T-helper 1 cell treated with Interleukin-12 subunit alpha and Interleukin-12 subunit beta and Interleukin-4 antibody, amounts not matched to agents 30 μg/mL and 1 μg/mL, for 36 hours (primary cell): ENCODE measurements around the gene DCUN1D1.

Experiments
- H3K27ac Mint-ChIP-seq: one replicate; pipeline ENCODE4 v1.8.0; 2021; ENCODE audit warnings: mild to moderate bottlenecking, mixed read lengths
- H3K27me3 Mint-ChIP-seq: one replicate; pipeline ENCODE4 v1.8.0; 2021; ENCODE audit warnings: low read depth, mixed read lengths
- H3K36me3 Mint-ChIP-seq: one replicate; pipeline ENCODE4 v1.8.0; 2021; ENCODE audit warnings: low read depth, mixed read lengths
- H3K4me1 Mint-ChIP-seq: one replicate; pipeline ENCODE4 v1.8.0; 2021; ENCODE audit warnings: low read depth, mixed read lengths
- H3K4me3 Mint-ChIP-seq: one replicate; pipeline ENCODE4 v1.8.0; 2021; ENCODE audit warnings: mild to moderate bottlenecking, moderate library complexity, mixed read lengths
- H3K9me3 Mint-ChIP-seq: one replicate; pipeline ENCODE4 v1.8.0; 2021; ENCODE audit warnings: mixed read lengths

The DCUN1D1 gene

GRCh38 chr3:182935803-182936202 is 44.5 kb downstream of the DCUN1D1 start:
- Mint-ChIP-seq H3K36me3 (peaks cover 14% of the 10 kb centered on the region), H3K27me3 (no peaks in the 10 kb centered on the region), H3K4me3 (no peak overlapping the region), H3K4me1 (peaks cover 2% of the 10 kb centered on the region), H3K9me3 (peaks cover 9% of the 10 kb centered on the region), H3K27ac (no peak overlapping the region)

- Mint-ChIP-seq H3K36me3 (peaks cover 31% of the 10 kb centered on the region), H3K4me1 (peaks cover 7% of the 10 kb centered on the region), H3K27ac (no peak overlapping the region), H3K27me3 (no peaks in the 10 kb centered on the region), H3K4me3 (no peak overlapping the region), H3K9me3 (peaks cover 5% of the 10 kb centered on the region)
Observed at GRCh38 chr3:182925944-182926337, 54.4 kb downstream of the DCUN1D1 start.

DNA sequence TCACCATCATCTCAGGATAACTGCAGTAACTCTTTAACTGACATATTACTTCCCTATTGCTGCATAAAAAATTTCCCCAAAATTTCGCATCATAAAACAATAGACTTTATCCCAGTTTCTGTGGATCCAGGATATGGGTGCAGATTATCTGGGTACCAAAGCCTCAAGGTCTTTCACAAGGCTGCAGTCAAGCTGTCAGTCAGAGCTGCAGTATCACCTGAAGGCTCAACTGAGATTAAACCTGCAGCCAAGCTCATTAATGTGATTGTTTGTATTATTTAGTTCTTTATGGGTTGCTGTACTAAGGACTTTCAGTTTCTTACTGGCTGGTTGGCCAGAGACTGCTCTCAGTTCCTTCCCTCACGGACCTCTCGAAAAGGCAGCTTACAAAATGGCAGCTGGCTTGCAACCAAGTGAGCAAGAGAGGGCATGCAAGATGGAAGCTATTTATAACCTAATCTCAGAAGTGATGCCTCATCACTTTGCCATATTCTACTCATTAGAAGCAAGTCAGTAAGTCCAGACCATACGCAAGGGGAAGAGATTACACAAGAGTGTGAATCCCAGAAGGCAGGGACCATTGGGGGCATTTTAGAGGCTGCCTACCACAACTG is 54.9 kb downstream of the DCUN1D1 start:
- peaks cover 32% of the 10 kb centered on the region for H3K36me3 Mint-ChIP-seq
- peaks cover 5% of the 10 kb centered on the region for H3K9me3 Mint-ChIP-seq
- H3K4me3 Mint-ChIP-seq, result no peak overlapping the region
- no peak overlapping the region for H3K27ac Mint-ChIP-seq
- H3K4me1 Mint-ChIP-seq, result peaks cover 7% of the 10 kb centered on the region
- no peaks in the 10 kb centered on the region for H3K27me3 Mint-ChIP-seq

DNA sequence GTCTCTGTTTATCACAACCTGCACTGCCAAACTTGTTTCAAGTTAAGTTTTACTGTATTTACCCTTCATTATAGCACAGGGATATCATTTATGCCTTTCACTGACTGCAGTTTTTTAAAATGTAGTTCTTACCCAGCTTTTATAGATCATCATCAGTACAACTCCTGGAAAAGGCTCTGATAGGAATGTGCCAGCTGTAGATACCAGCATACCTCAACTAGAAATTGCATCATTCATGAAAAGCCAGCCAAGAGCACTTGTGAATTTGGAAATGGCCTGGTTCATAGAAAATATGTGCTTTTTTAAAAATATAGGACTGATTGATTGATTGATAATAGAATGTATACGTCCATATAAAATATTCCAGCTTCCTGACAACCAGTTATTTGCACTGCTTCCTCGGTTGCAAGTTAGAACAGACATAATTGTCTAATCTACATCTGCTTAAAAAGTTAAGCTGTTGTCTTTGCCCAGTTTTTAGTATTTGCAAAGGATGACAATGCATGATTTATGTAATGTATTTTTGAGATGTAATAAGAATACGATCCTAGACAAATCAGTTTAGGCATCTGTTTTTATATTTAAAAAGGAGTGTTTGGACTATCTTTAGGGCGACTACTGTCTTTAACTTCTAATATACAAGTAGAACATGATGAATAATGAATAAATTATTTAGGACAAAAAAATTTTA is 58.5 kb downstream of the DCUN1D1 start:
- Mint-ChIP-seq H3K9me3 (peaks cover 5% of the 10 kb centered on the region), H3K4me1 (peaks cover 4% of the 10 kb centered on the region), H3K36me3 (peaks cover 24% of the 10 kb centered on the region), H3K4me3 (no peak overlapping the region), H3K27me3 (no peaks in the 10 kb centered on the region), H3K27ac (no peak overlapping the region)

- Mint-ChIP-seq H3K27ac (peak overlapping the region; percentile 31), H3K36me3 (peaks cover 23% of the 10 kb centered on the region), H3K4me1 (no peaks in the 10 kb centered on the region), H3K4me3 (no peak overlapping the region), H3K9me3 (no peaks in the 10 kb centered on the region), H3K27me3 (no peaks in the 10 kb centered on the region)
Observed at GRCh38 chr3:182920515-182921084, 59.7 kb downstream of the DCUN1D1 start.

DNA sequence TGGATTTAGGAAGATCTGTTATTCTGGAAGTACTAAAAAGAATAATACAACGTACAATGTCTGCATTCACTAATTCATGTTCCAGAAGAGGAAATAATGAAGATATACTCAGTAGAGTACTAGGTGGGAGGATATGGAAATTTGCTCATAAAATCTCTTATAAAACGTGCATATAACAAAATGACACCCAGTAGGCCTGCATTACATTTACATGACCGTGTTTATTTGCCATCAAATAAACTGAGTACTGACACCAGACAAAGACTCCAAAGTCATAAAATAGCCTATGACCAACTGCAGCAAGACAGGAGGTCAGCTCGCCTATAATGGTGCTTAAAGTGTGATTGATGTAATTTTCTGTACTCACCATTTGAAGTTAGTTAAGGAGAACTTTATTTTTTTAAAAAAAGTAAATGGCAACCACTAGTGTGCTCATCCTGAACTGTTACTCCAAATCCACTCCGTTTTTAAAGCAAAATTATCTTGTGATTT is 60.4 kb downstream of the DCUN1D1 start:
- no peak overlapping the region for H3K4me3 Mint-ChIP-seq
- peaks cover 2% of the 10 kb centered on the region for H3K4me1 Mint-ChIP-seq
- H3K9me3 Mint-ChIP-seq, result no peaks in the 10 kb centered on the region
- no peaks in the 10 kb centered on the region for H3K27me3 Mint-ChIP-seq
- peaks cover 23% of the 10 kb centered on the region for H3K36me3 Mint-ChIP-seq
- H3K27ac Mint-ChIP-seq, result no peak overlapping the region

- Mint-ChIP-seq H3K36me3 (peaks cover 25% of the 10 kb centered on the region), H3K27me3 (no peaks in the 10 kb centered on the region), H3K9me3 (no peaks in the 10 kb centered on the region), H3K4me3 (no peak overlapping the region), H3K27ac (no peak overlapping the region), H3K4me1 (peaks cover 22% of the 10 kb centered on the region)
Observed at GRCh38 chr3:182917134-182917533, 63.2 kb downstream of the DCUN1D1 start.

GRCh38 chr3:182914341-182914740 is 66.0 kb downstream of the DCUN1D1 start:
- peaks cover 19% of the 10 kb centered on the region for H3K36me3 Mint-ChIP-seq
- peak overlapping the region; percentile 38 for H3K27ac Mint-ChIP-seq
- H3K4me1 Mint-ChIP-seq, result peaks cover 41% of the 10 kb centered on the region
- H3K4me3 Mint-ChIP-seq, result peak overlapping the region; percentile 28
- no peaks in the 10 kb centered on the region for H3K27me3 Mint-ChIP-seq
- no peaks in the 10 kb centered on the region for H3K9me3 Mint-ChIP-seq

GRCh38 chr3:182913889-182914288 is 66.4 kb downstream of the DCUN1D1 start:
- no peaks in the 10 kb centered on the region for H3K9me3 Mint-ChIP-seq
- no peaks in the 10 kb centered on the region for H3K27me3 Mint-ChIP-seq
- peaks cover 44% of the 10 kb centered on the region for H3K4me1 Mint-ChIP-seq
- peak overlapping the region; percentile 21 for H3K27ac Mint-ChIP-seq
- no peak overlapping the region for H3K4me3 Mint-ChIP-seq
- H3K36me3 Mint-ChIP-seq, result peaks cover 19% of the 10 kb centered on the region

- Mint-ChIP-seq H3K4me1 (peaks cover 44% of the 10 kb centered on the region), H3K27ac (no peak overlapping the region)
Observed at GRCh38 chr3:182912474-182912873, 67.9 kb downstream of the DCUN1D1 start.

GRCh38 chr3:182911782-182912111 is 68.6 kb downstream of the DCUN1D1 start:
- Mint-ChIP-seq H3K9me3 (no peaks in the 10 kb centered on the region), H3K4me1 (peaks cover 44% of the 10 kb centered on the region), H3K4me3 (no peak overlapping the region), H3K27ac (no peak overlapping the region), H3K27me3 (no peaks in the 10 kb centered on the region), H3K36me3 (peaks cover 24% of the 10 kb centered on the region)

More at GRCh38 chr3:182912474-182912873, 67.9 kb downstream of the DCUN1D1 start:
- H3K9me3 Mint-ChIP-seq, result no peaks in the 10 kb centered on the region
- no peaks in the 10 kb centered on the region for H3K27me3 Mint-ChIP-seq
- peaks cover 24% of the 10 kb centered on the region for H3K36me3 Mint-ChIP-seq
- no peak overlapping the region for H3K4me3 Mint-ChIP-seq

DNA sequence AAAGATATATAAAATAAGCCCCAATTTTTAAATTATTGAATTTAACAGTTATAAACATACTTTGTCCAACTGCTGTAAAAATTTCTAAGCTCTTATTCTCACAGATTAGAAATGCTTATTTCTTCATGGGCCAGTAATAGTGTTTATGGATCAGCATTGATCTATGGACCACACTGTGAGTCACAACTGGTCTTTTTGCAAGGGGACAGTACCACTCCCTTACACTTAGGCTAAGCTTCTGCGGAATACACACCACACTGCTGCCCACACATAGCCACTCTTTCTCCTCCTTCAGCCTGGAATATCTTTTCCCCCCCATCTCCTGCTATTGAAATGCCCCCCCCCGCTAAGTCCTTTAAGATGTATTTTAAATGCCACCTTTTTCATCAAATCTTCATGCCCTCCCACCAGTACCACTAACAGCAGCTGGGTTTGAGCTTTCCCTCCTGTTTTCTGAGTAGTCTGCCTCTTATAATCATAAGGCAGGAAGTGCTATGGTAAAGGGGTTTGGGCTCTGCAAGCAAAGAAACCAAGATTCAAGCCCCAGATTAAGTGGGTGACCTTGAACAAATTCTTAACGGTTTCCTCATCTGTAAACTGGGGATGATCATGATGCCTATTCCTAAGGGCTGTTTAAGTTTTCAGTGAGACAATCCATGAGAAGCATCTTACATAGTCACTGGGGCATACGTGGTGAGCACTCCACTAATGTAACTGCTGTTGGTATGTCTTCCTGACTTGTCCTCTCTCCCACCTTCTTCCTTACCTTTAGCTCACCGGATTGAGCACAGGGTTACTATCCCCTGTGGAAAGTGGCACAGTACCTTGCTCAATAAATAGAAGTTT is 69.2 kb downstream of the DCUN1D1 start:
- Mint-ChIP-seq H3K27ac (no peak overlapping the region), H3K27me3 (no peaks in the 10 kb centered on the region), H3K9me3 (no peaks in the 10 kb centered on the region), H3K36me3 (peaks cover 26% of the 10 kb centered on the region), H3K4me1 (peaks cover 44% of the 10 kb centered on the region), H3K4me3 (no peak overlapping the region)

- Mint-ChIP-seq H3K36me3 (peaks cover 21% of the 10 kb centered on the region), H3K4me3 (no peak overlapping the region), H3K4me1 (peaks cover 37% of the 10 kb centered on the region), H3K27me3 (no peaks in the 10 kb centered on the region), H3K27ac (no peak overlapping the region), H3K9me3 (no peaks in the 10 kb centered on the region)
Observed at GRCh38 chr3:182909318-182910040, 70.9 kb downstream of the DCUN1D1 start.

DNA sequence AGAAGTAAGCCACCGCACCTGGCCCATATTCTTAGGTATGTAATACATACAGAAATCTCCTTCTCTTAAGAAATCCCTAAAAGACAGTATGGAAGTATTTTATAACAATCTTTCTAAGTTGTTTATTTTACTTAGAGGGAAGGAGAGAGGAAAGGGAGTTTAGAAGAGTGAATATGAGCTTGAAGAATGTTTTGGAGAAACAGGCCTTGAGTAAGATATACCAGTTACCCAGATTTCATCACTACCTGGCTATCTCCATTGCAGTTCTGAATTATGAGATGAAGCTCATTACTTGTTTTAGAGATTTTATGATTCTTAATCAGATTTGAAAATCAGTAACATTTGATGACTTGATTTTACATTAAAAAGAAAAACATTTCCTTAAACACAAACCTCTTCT is 71.9 kb downstream of the DCUN1D1 start:
- Mint-ChIP-seq H3K27ac (no peak overlapping the region), H3K9me3 (no peaks in the 10 kb centered on the region), H3K36me3 (peaks cover 19% of the 10 kb centered on the region), H3K27me3 (no peaks in the 10 kb centered on the region), H3K4me1 (peaks cover 29% of the 10 kb centered on the region), H3K4me3 (no peak overlapping the region)
